Measurements from ENCODE around the gene ZNRF1. TPM values are rescaled to one million over a fixed set of nuclear protein-coding genes. Genes with fewer than 3 reads are reported as not detected.

ZNRF1 gene
- 10 to 100 TPM in 1 of 4 donors, 1 to 10 TPM in 3; 5.8 to 10.1 (median 8.0) TPM for polyA plus RNA-seq
- long read RNA-seq, donor 1 = 0 reads
- long read RNA-seq, donor 2, full-length matches to known transcripts = 8 of 8 reads
- long read RNA-seq, donor 2, partial matches to known transcripts = 0 of 8 reads
- long read RNA-seq, donor 2, other reads (novel, unspliced or antisense) = 0 of 8 reads
- long read RNA-seq, donor 3, full-length matches to known transcripts = 10 of 10 reads
- long read RNA-seq, donor 3, partial matches to known transcripts = 0 of 10 reads
- long read RNA-seq, donor 3, other reads (novel, unspliced or antisense) = 0 of 10 reads
- long read RNA-seq, donor 4 = 0 reads
- long read RNA-seq, donor 5, full-length matches to known transcripts = 8 of 8 reads
- long read RNA-seq, donor 5, partial matches to known transcripts = 0 of 8 reads
- long read RNA-seq, donor 5, other reads (novel, unspliced or antisense) = 0 of 8 reads
- long read RNA-seq, donor 6, full-length matches to known transcripts = 1 of 1 reads
- long read RNA-seq, donor 6, partial matches to known transcripts = 0 of 1 reads
- long read RNA-seq, donor 6, other reads (novel, unspliced or antisense) = 0 of 1 reads
- long read RNA-seq, donor 7, full-length matches to known transcripts = 36 of 46 reads
- long read RNA-seq, donor 7, partial matches to known transcripts = 10 of 46 reads
- long read RNA-seq, donor 7, other reads (novel, unspliced or antisense) = 0 of 46 reads
- long read RNA-seq, donor 8, full-length matches to known transcripts = 7 of 7 reads
- long read RNA-seq, donor 8, partial matches to known transcripts = 0 of 7 reads
- long read RNA-seq, donor 8, other reads (novel, unspliced or antisense) = 0 of 7 reads
- long read RNA-seq, donor 9, full-length matches to known transcripts = 2 of 2 reads
- long read RNA-seq, donor 9, partial matches to known transcripts = 0 of 2 reads
- long read RNA-seq, donor 9, other reads (novel, unspliced or antisense) = 0 of 2 reads
- long read RNA-seq, donor 10, full-length matches to known transcripts = 27 of 27 reads
- long read RNA-seq, donor 10, partial matches to known transcripts = 0 of 27 reads
- long read RNA-seq, donor 10, other reads (novel, unspliced or antisense) = 0 of 27 reads

DNA sequence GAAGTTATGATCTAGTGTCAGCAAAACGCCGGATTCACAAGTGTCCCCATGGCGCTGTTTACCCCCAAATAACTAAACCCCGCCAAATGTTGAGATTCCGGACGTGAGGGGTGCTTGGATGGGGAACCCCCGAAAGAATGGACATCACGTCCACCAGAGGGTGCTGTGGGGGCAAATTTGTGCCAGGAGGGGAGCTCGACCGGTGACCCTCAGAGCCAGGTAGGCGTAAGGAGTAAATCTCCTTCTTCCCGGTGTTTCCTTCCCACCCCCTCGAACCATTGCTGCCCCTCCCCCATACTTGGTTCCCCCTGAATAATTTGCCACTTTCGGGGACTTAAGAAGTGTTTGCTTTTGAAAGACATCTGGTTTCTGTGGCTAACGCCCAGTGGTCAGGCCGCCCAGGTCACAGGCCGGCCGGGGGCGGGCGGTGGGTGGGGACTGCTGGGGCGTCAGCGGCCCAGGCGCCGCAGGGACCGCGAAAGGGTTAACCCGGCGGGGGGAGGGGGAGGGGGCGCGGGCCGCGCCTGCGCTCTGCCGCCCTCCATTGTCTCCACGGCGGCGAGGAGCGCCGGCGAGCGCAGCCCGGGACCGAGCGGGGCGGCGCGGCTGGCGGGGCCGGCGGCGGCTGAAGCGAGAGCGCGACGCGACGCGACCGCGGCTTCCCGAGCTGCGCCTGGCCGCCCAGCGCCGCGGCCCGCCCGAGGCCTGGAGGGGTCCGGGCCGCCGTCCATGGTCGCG is at the start of gene ZNRF1:
Gene ZNRF1 (plus strand): TSS at position 544 of the 738 bp plus-strand sequence. CDS start 648 bp downstream, outside the sequence.
- peak within 1 kb of the TSS; percentile 58 to 93 (median 83) for H3K4me3 ChIP-seq (ENCODE audit: low read depth in 1 of 3, low read length in 3 of 3)
- H3K36me3 ChIP-seq (ENCODE audit: control insufficient read depth in 3 of 3, insufficient read depth in 2 of 3, low read depth in 1 of 3, low read length in 3 of 3) = peaks cover 0 to 3% (median 0%) of the 10 kb centered on the region in 3 donors
- 0 to 1% (median 1%) methylated on average over 31 to 73 of the region's 73 CpGs for WGBS, 3 donors
- no peaks in the 10 kb centered on the region for H3K9me3 ChIP-seq (ENCODE audit: control insufficient read depth in 2 of 2, insufficient read depth in 1 of 2, low read depth in 1 of 2, low read length in 1 of 2)
- H3K27me3 ChIP-seq (ENCODE audit: control insufficient read depth in 3 of 3, insufficient read depth in 3 of 3, low read length in 3 of 3) = peaks cover 0 to 7% (median 0%) of the 10 kb centered on the region in 3 donors
- DNase-seq (peak; percentile 78 to 87), FAIRE-seq (no peak)
- H3K27ac ChIP-seq (ENCODE audit: low read depth in 1 of 3, low read length in 2 of 3) = peak within 1 kb of the TSS; percentile 8 to 69 (median 57)
- peaks cover 2 to 14% (median 7%) of the 10 kb centered on the region in 3 donors for H3K4me1 ChIP-seq (ENCODE audit: control insufficient read depth in 3 of 3, insufficient read depth in 2 of 3, low read depth in 1 of 3, low read length in 2 of 3)

DNA sequence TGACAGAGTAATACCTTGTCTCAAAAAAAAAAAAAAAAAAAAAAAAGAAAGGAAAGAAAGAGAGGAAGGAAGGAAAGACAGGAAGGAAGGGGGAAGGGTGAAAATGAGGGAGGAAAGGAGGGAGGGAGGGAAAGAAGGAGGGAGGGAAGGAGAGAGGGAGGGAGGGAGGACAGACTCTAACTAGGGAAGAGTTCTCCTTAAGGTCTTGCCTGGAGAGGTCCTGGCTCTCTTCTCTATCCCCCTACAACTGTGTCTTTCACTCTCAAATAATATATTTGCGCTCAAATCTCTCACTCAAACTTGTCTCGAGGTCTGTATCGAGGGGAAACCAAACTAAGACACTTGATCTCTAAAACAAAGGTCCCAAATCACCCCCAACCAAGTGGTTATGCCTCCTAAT is 49.5 kb upstream of the ZNRF1 start:
- no peak overlapping the region for H3K4me3 ChIP-seq (ENCODE audit: low read depth in 1 of 3, low read length in 3 of 3)
- 91 to 97% (median 96%) methylated on average over 3 of the region's 3 CpGs for WGBS, 3 donors
- H3K9me3 ChIP-seq (ENCODE audit: control insufficient read depth in 2 of 2, insufficient read depth in 1 of 2, low read depth in 1 of 2, low read length in 1 of 2) = no peaks in the 10 kb centered on the region
- no peak overlapping the region for H3K27ac ChIP-seq (ENCODE audit: low read depth in 1 of 3, low read length in 2 of 3)
- H3K4me1 ChIP-seq (ENCODE audit: control insufficient read depth in 3 of 3, insufficient read depth in 2 of 3, low read depth in 1 of 3, low read length in 2 of 3) = no peaks in the 10 kb centered on the region
- FAIRE-seq (no peak), DNase-seq (no peak)
- H3K36me3 ChIP-seq (ENCODE audit: control insufficient read depth in 3 of 3, insufficient read depth in 2 of 3, low read depth in 1 of 3, low read length in 3 of 3) = peaks cover 6 to 69% (median 7%) of the 10 kb centered on the region in 3 donors
- no peaks in the 10 kb centered on the region for H3K27me3 ChIP-seq (ENCODE audit: control insufficient read depth in 3 of 3, insufficient read depth in 3 of 3, low read length in 3 of 3)

DNA sequence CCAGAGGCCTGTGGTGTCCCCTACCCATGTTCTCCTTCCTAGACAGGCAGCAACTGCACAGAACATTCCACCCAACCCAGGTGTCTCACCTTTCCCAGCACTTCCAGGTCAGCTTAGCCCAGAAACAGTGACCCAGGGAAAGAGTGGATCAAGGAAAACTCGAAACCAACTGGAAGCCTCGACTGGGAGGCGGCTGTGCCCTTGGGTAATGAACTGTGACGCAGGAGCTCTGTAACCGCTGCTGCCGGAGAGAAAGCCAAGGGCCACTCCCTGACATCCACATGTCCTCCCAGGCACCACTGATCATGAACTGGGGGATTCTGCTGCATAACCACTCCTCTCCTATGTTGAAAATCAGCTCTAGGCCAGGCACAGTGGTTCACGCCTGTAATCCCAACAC is 48.3 kb upstream of the ZNRF1 start:
- Histone ChIP-seq H3K27me3 (ENCODE audit: control insufficient read depth in 3 of 3, insufficient read depth in 3 of 3, low read length in 3 of 3) (no peaks in the 10 kb centered on the region), H3K4me1 (ENCODE audit: control insufficient read depth in 3 of 3, insufficient read depth in 2 of 3, low read depth in 1 of 3, low read length in 2 of 3) (no peaks in the 10 kb centered on the region), H3K4me3 (ENCODE audit: low read depth in 1 of 3, low read length in 3 of 3) (no peak overlapping the region), H3K36me3 (ENCODE audit: control insufficient read depth in 3 of 3, insufficient read depth in 2 of 3, low read depth in 1 of 3, low read length in 3 of 3) (peaks cover 6 to 65% (median 13%) of the 10 kb centered on the region in 3 donors), H3K9me3 (ENCODE audit: control insufficient read depth in 2 of 2, insufficient read depth in 1 of 2, low read depth in 1 of 2, low read length in 1 of 2) (no peaks in the 10 kb centered on the region), H3K27ac (ENCODE audit: low read depth in 1 of 3, low read length in 2 of 3) (no peak overlapping the region)
- no peak for FAIRE-seq
- no peak for DNase-seq
- WGBS, 3 donors = 96 to 99% (median 98%) methylated on average over 7 of the region's 7 CpGs

DNA sequence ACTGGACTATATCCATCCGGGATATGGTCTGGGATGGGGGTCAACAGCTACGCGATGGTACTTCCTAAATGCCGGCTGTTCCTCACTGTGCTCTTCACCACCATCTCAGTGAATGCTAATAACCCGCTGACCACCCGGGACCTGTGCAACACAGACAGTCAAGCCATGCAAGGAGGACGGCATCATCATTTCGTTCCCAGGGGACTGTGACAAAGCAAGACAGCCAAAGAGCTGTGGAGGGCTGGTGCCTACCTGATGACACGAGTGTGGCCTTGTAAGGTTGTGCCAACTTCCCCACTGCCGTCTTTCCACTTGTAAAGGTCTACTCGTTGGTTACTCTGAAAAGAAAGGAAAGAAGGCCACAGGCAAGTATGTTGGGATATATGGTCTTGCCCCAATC is 47.6 kb upstream of the ZNRF1 start:
- DNase-seq (no peak), FAIRE-seq (no peak)
- H3K27me3 ChIP-seq (ENCODE audit: control insufficient read depth in 3 of 3, insufficient read depth in 3 of 3, low read length in 3 of 3) = no peaks in the 10 kb centered on the region
- no peak overlapping the region for H3K4me3 ChIP-seq (ENCODE audit: low read depth in 1 of 3, low read length in 3 of 3)
- no peak overlapping the region for H3K27ac ChIP-seq (ENCODE audit: low read depth in 1 of 3, low read length in 2 of 3)
- H3K36me3 ChIP-seq (ENCODE audit: control insufficient read depth in 3 of 3, insufficient read depth in 2 of 3, low read depth in 1 of 3, low read length in 3 of 3) = peaks cover 6 to 64% (median 18%) of the 10 kb centered on the region in 3 donors
- WGBS, 3 donors = 94 to 96% (median 95%) methylated on average over 11 of the region's 11 CpGs
- no peaks in the 10 kb centered on the region for H3K9me3 ChIP-seq (ENCODE audit: control insufficient read depth in 2 of 2, insufficient read depth in 1 of 2, low read depth in 1 of 2, low read length in 1 of 2)
- no peaks in the 10 kb centered on the region for H3K4me1 ChIP-seq (ENCODE audit: control insufficient read depth in 3 of 3, insufficient read depth in 2 of 3, low read depth in 1 of 3, low read length in 2 of 3)

DNA sequence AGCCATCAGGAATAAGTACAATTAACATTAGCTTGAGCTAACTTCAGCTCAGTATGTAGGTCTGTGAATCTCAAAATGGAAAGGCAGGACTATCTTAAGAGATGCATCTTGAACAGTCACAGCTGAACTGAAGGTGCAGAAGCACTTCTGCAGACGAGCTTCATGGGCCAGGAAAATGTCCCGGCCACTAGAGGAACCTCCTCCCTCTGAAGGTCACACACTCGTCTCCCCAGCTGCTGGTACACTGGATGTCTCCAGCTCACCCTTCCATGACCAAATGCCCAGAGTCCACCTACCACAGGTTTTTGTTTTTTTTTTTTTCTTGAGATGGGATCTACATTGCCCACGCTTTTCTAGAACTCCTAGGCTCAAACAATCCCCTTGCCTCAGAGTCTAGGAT is 47.1 kb upstream of the ZNRF1 start:
- Histone ChIP-seq H3K4me1 (ENCODE audit: control insufficient read depth in 3 of 3, insufficient read depth in 2 of 3, low read depth in 1 of 3, low read length in 2 of 3) (no peaks in the 10 kb centered on the region), H3K27me3 (ENCODE audit: control insufficient read depth in 3 of 3, insufficient read depth in 3 of 3, low read length in 3 of 3) (no peaks in the 10 kb centered on the region), H3K36me3 (ENCODE audit: control insufficient read depth in 3 of 3, insufficient read depth in 2 of 3, low read depth in 1 of 3, low read length in 3 of 3) (peaks cover 6 to 64% (median 20%) of the 10 kb centered on the region in 3 donors), H3K9me3 (ENCODE audit: control insufficient read depth in 2 of 2, insufficient read depth in 1 of 2, low read depth in 1 of 2, low read length in 1 of 2) (no peaks in the 10 kb centered on the region), H3K4me3 (ENCODE audit: low read depth in 1 of 3, low read length in 3 of 3) (no peak overlapping the region), H3K27ac (ENCODE audit: low read depth in 1 of 3, low read length in 2 of 3) (no peak overlapping the region)
- 82 to 89% (median 85%) methylated on average over 4 of the region's 4 CpGs for WGBS, 3 donors
- DNase-seq = no peak
- FAIRE-seq = no peak

DNA sequence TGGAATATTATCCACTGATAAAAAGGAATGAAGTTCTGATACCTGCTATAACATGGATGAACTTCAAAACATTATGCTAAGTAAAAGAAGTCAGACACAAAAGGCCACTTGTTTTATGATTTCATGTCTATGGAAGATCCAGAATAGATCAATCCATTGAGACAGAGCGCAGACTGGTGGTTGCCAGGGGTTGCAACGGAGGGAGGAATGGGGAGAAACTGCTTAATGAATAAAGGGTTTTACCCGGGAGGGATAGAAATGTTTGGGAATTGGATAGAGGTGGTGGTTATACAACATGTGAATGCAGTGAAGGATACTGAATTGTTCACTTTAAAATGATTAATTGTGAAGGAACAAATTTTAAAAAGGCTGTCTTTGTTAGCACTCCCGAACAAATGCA is 44.1 kb upstream of the ZNRF1 start:
- Histone ChIP-seq H3K4me1 (ENCODE audit: control insufficient read depth in 3 of 3, insufficient read depth in 2 of 3, low read depth in 1 of 3, low read length in 2 of 3) (no peaks in the 10 kb centered on the region), H3K36me3 (ENCODE audit: control insufficient read depth in 3 of 3, insufficient read depth in 2 of 3, low read depth in 1 of 3, low read length in 3 of 3) (peaks cover 3 to 63% (median 23%) of the 10 kb centered on the region in 3 donors), H3K27ac (ENCODE audit: low read depth in 1 of 3, low read length in 2 of 3) (no peak overlapping the region), H3K9me3 (ENCODE audit: control insufficient read depth in 2 of 2, insufficient read depth in 1 of 2, low read depth in 1 of 2, low read length in 1 of 2) (no peaks in the 10 kb centered on the region), H3K27me3 (ENCODE audit: control insufficient read depth in 3 of 3, insufficient read depth in 3 of 3, low read length in 3 of 3) (no peaks in the 10 kb centered on the region), H3K4me3 (ENCODE audit: low read depth in 1 of 3, low read length in 3 of 3) (no peak overlapping the region)
- DNase-seq (no peak), FAIRE-seq (no peak)
- WGBS, 3 donors = 91 to 96% (median 93%) methylated on average over 4 of the region's 4 CpGs

DNA sequence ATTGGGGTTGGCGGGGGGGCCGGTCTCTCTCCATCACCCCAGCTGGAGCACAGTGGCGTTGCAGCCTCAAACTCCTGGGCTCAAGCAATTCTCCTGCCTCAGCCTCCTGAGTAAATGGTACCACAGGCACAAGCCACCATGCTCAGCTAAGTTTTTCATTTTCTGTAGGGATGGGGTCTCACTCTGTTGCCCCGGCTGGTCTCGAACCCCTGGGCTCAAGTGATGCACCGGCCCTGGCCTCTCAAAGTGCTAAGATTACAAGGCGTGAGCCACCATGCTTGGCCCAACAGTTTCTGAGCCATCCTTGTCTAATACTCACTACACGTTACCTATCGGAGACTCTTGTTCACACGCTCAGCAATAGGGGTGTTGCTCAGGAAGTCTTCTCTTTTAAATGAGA is 25.5 kb upstream of the ZNRF1 start:
- DNase-seq = no peak
- FAIRE-seq = no peak
- Histone ChIP-seq H3K27ac (ENCODE audit: low read depth in 1 of 3, low read length in 2 of 3) (no peak overlapping the region), H3K4me1 (ENCODE audit: control insufficient read depth in 3 of 3, insufficient read depth in 2 of 3, low read depth in 1 of 3, low read length in 2 of 3) (no peaks in the 10 kb centered on the region), H3K4me3 (ENCODE audit: low read depth in 1 of 3, low read length in 3 of 3) (no peak overlapping the region), H3K36me3 (ENCODE audit: control insufficient read depth in 3 of 3, insufficient read depth in 2 of 3, low read depth in 1 of 3, low read length in 3 of 3) (peaks cover 2 to 31% (median 2%) of the 10 kb centered on the region in 3 donors), H3K27me3 (ENCODE audit: control insufficient read depth in 3 of 3, insufficient read depth in 3 of 3, low read length in 3 of 3) (no peaks in the 10 kb centered on the region), H3K9me3 (ENCODE audit: control insufficient read depth in 2 of 2, insufficient read depth in 1 of 2, low read depth in 1 of 2, low read length in 1 of 2) (no peaks in the 10 kb centered on the region)
- 91 to 97% (median 92%) methylated on average over 10 of the region's 10 CpGs for WGBS, 3 donors

Data from small intestine (tissue), 16 donors.